ENCODE results near the gene C5orf58. TPM values are rescaled to one million over a fixed set of nuclear protein-coding genes. Genes with fewer than 3 reads are reported as not detected.

The C5orf58 gene
- total and polyA plus RNA-seq, 9 of the 15 experiments (the other 6 are each of a cell fraction or from before 2014, with no cell fraction given), result 1.5 to 7.6 (median 5.3) TPM

DNA sequence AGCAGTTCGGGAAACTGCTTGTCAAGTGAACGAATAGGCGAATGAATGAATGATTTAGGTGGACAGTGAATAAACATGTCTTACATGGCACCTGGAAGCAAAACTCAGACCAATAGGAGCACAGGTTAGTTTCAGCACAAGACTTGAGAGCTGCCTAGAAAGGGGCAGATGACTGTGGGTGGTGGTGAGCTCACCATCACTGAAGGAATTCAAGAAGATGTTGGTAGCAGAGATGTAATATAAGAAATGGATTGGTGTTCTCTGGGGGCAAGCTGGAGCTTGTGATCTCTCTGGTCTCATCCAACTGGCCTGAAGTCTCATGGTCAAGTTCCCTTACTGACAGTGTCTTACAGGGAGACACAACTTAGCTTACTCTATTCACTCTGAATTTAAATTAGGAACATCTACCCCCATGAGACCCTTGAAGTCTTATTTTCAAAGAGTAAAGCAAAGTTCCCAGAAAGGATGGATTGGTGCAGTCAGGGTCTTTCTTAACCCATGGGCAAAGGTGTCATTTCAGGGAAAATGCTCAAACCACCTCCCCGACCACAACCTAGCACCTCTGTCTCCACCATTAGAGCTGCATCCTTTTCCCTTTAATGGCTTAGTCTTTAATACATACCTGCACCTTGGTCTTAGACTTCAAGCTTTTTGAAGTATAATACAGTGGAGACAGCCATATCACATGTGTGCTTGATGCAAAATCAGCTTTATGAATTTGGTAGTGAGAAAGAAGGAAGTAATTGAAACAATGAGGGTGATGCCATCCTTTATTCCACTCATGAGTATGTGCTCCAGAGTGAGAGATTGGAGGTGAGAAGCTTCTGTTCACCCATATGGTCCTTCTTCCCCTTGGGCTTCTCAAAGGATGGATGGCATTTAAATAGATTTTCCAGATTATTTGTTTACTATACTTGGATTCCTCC is 59.7 kb downstream of the C5orf58 start (continued):
- TF ChIP-seq NR3C1 (CRISPR knock-in tag; IDR thresholded peaks at IDR 0.05), result no peak
- no peak for TF ChIP-seq CBX3 (IDR thresholded peaks at IDR 0.05; ENCODE audit: borderline replicate concordance in 1 of 2, low read length in 2 of 2)
- no peak for TF ChIP-seq TSHZ1 (CRISPR knock-in tag; IDR thresholded peaks at IDR 0.05)
- no peak for TF ChIP-seq SMARCE1 (IDR thresholded peaks at IDR 0.05)

DNA sequence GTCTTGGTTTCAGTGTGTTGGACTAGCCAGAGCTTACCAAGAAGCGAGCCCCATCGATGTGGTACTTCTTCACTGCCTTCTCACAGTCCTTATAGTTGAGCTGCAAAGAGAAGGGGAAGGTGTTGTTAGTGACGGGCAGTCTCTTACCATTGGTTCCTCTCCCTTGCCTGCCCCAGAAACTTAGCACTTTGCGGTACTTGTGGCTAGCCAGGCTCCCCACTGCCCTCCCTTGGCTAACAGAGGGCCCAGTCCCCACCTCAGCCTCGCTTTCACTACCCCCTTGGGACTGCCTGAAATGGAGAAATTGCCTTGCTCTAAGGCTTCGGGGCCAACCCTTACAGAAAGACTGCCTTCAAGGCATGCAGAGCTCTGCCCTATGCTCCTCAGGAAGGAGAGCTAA is 60.5 kb downstream of the C5orf58 start:
- Histone ChIP-seq H3K79me2 (ENCODE audit: control insufficient read depth, insufficient read depth, low read length) (peaks cover 39% of the 10 kb centered on the region), H3K4me3 (no peak overlapping the region), H3K27ac (ENCODE audit: extremely low read depth, low read depth, low read length) (no peak overlapping the region), H4K20me1 (replicated peaks; ENCODE audit: control insufficient read depth, insufficient read depth, low read length) (no peaks in the 10 kb centered on the region; the same call in 1 of the 2 replicates), H3K9ac (ENCODE audit: insufficient read depth in 1 of 2, low read depth in 2 of 2, low read length in 2 of 2) (no peak overlapping the region), H3K27me3 (ENCODE audit: control insufficient read depth in 2 of 2, insufficient read depth in 2 of 2, low read length in 2 of 2) (no peaks in the 10 kb centered on the region), H3K9me3 (replicated peaks; ENCODE audit: control insufficient read depth, insufficient read depth, low read depth, low read length) (no peaks in the 10 kb centered on the region), H3K4me2 (ENCODE audit: insufficient read depth, low read length) (no peak overlapping the region), H3K9me1 (ENCODE audit: control insufficient read depth, insufficient read depth, low read length) (no peaks in the 10 kb centered on the region), H3K4me1 (replicated peaks in 1 of 2; ENCODE audit: control insufficient read depth in 2 of 2, insufficient read depth in 2 of 2, low read length in 2 of 2) (peaks cover 0 to 24% of the 10 kb centered on the region in 2 experiments; a peak in 3 of 5 replicates), H3K36me3 (ENCODE audit: control insufficient read depth, insufficient read depth, low read length) (0 out of 3 replicates have a peak, but pooled peaks cover 5% of the 10 kb centered on the region), H2AFZ (ENCODE audit: low read depth, low read length) (no peak overlapping the region)
- POLR2A ChIA-PET, result interaction anchor here (0.6 to 2.7 kb wide), 3 partner anchors 11 to 77 kb away, joined by 3 to 8 read pairs (median 5); no protein-coding TSS in a partner anchor
- DNase-seq (ENCODE audit: extremely low read depth in 1 of 4, low spot score in 3 of 4), result no peak
- 41% methylated on average over 6 of the region's 6 CpGs for WGBS (ENCODE audit: insufficient coverage, low coverage, missing lambda C conversion rate)
- intact Hi-C loops (cut with micrococcal nuclease), result no loop called here
- in situ Hi-C loops (cut with MboI), result no loop called here
- no peak; the same call in 2 of the 3 replicates for ATAC-seq
- no TSS peak for BruUV-seq (replicated peaks)
- CTCF ChIA-PET (ENCODE audit: low intra/inter-chr PET ratio), result no interaction called here
- FAIRE-seq, result no peak
- TF ChIP-seq PHTF2 (CRISPR knock-in tag; IDR thresholded peaks at IDR 0.05), result no peak
- no peak for TF ChIP-seq TEAD4 (IDR thresholded peaks at IDR 0.05; ENCODE audit: low read length)
- no peak for TF ChIP-seq TEAD4 (CRISPR knock-in tag; IDR thresholded peaks at IDR 0.05; ENCODE audit: borderline replicate concordance)
- no peak for TF ChIP-seq GATA2 (CRISPR knock-in tag; IDR thresholded peaks at IDR 0.05)
- TF ChIP-seq ZEB2 (IDR thresholded peaks at IDR 0.05), result no peak
- TF ChIP-seq ZNF316 (IDR thresholded peaks at IDR 0.05), result no peak
- TF ChIP-seq ETS2 (tag; IDR thresholded peaks at IDR 0.05; ENCODE audit: borderline replicate concordance, poor library complexity, severe bottlenecking), result no peak
- no peak for TF ChIP-seq SOX6 (IDR thresholded peaks at IDR 0.05)
- no peak for TF ChIP-seq AFF1 (IDR thresholded peaks at IDR 0.05; ENCODE audit: low read depth in 1 of 2, partially characterized antibody in 2 of 2)
- no peak for TF ChIP-seq ZNF253 (CRISPR knock-in tag; conservative IDR thresholded peaks at IDR 0.05)
